Adrenal gland (tissue), 12 donors: Measurements from ENCODE around the gene FAM163B. TPM values are rescaled to one million over a fixed set of nuclear protein-coding genes. Genes with fewer than 3 reads are reported as not detected.

Source experiments
- DNase-seq, 7 donors: peaks; one replicate each; pipeline ENCODE4 v3.0.0-alpha.2; 2019 to 2020
- H3K27ac ChIP-seq, 5 donors: fragments of 200-600 bp; sonication (generic) in 4 of 5; 1 replicate in 3 of 5; 2 replicates in 2 of 5; pipeline versions ENCODE4 v1.5.1 to v1.8.0; 2016 to 2020; ENCODE audit warnings: mild to moderate bottlenecking in 1 of 5
- H3K27me3 ChIP-seq: fragments of 200-600 bp; 2 replicates; pipeline ENCODE4 v1.8.0; 2021
- H3K36me3 ChIP-seq, 2 donors: fragments of 200-600 bp; replicated peaks in 1 of 2; 1 replicate in 1 of 2; 2 replicates in 1 of 2; pipeline versions ENCODE4 v1.5.1 to v1.8.0; 2018 to 2022
- H3K4me1 ChIP-seq, 2 donors: fragments of 200-600 bp; replicated peaks in 1 of 2; 1 replicate in 1 of 2; 2 replicates in 1 of 2; pipeline versions ENCODE4 v1.5.1 to v1.8.0; 2018 to 2021
- H3K4me3 ChIP-seq, 4 donors: fragments of 200-600 bp; sonication (generic) in 3 of 4; one replicate each; pipeline ENCODE4 v1.5.1; 2016 to 2018
- H3K9me3 ChIP-seq, 3 donors: fragments of 200-600 bp; sonication (generic) in 1 of 3; replicated peaks in 1 of 3; 1 replicate in 2 of 3; 2 replicates in 1 of 3; pipeline versions ENCODE4 v1.5.1 to v1.8.0; 2016 to 2021
- POLR2A ChIP-seq, 2 donors: fragments of 450-650 bp; IDR thresholded peaks; one replicate each; pipeline ENCODE4 v1.6.1; 2017; ENCODE audit warnings: antibody characterized with exemption in 2 of 2, mild to moderate bottlenecking in 2 of 2, moderate library complexity in 1 of 2
- WGBS, 4 donors: extraction: QIAGEN DNeasy Blood & Tissue Kit in 2 of 4; methylation state at CpG; one replicate each; pipeline versions ENCODE4 v1.1.5 to v1.1.7; 2013 to 2017; 5-methylcytosine and 5-hydroxymethylcytosine counted together
- intact Hi-C, 2 donors: fragments of 100-400 bp; cut with DNase I; formaldehyde crosslinking; loops; one replicate each; pipeline versions ENCODE4 v1.14.1 to v1.15.0; 2022 to 2023
- polyA plus RNA-seq, 3 donors: library from polyadenylated mRNA; stranded (reverse); fragments of 200-250 nt in 2 of 3; fragments of 350-450 nt in 1 of 3; fragmentation: Illumina TruSeq in 1 of 3; extraction: RNeasy Lipid Tissue Mini Kit (QIAGEN cat#74804) in 1 of 3; gene quantifications; one replicate each; pipeline ENCODE4 v1.2.3, GENCODE V29; 2013 to 2014
- total RNA-seq, 9 donors: library from RNA; depleted of rRNA in 4 of 9; stranded (reverse); fragments of >200 nt in 4 of 9; fragments of 120-200 nt in 1 of 9; fragmentation: NEBNext Ultra II Directional in 1 of 9; extraction: Animal tissue kit (Norgen Biotek cat#: 25700) in 1 of 9; gene quantifications; one replicate each; pipeline versions ENCODE4 v1.1.0 to v1.2.4, GENCODE V29; 2013 to 2023
- TF ChIP-seq, protein P1 (sequence below), 6 experiments: fragments of 450-650 bp in 4 of 6; fragments of 200-600 bp in 2 of 6; sonication (generic) in 1 of 6; IDR thresholded peaks; 1 replicate in 5 of 6; 2 replicates in 1 of 6; pipeline versions ENCODE4 v1.5.1 to v1.8.0; 2016 to 2021; ENCODE audit warnings: antibody characterized with exemption in 6 of 6, mild to moderate bottlenecking in 2 of 6, moderate library complexity in 1 of 6
- donor health status: healthy with polysubstance abuse.
- donor health status: Bipolar disorder and iron deficiency.
- donor health status: DM: yes; HTN: yes; CAD: no.
- donor health status: DM: no; HTN: no; CAD: no.
- donor health status: DM: no; HTN: no; CAD: no.
- donor health status: DM: yes; HTN: yes; CAD: no.

The FAM163B gene
- total and polyA plus RNA-seq, 12 donors, result 0.72 to 14.3 (median 2.5) TPM

DNA sequence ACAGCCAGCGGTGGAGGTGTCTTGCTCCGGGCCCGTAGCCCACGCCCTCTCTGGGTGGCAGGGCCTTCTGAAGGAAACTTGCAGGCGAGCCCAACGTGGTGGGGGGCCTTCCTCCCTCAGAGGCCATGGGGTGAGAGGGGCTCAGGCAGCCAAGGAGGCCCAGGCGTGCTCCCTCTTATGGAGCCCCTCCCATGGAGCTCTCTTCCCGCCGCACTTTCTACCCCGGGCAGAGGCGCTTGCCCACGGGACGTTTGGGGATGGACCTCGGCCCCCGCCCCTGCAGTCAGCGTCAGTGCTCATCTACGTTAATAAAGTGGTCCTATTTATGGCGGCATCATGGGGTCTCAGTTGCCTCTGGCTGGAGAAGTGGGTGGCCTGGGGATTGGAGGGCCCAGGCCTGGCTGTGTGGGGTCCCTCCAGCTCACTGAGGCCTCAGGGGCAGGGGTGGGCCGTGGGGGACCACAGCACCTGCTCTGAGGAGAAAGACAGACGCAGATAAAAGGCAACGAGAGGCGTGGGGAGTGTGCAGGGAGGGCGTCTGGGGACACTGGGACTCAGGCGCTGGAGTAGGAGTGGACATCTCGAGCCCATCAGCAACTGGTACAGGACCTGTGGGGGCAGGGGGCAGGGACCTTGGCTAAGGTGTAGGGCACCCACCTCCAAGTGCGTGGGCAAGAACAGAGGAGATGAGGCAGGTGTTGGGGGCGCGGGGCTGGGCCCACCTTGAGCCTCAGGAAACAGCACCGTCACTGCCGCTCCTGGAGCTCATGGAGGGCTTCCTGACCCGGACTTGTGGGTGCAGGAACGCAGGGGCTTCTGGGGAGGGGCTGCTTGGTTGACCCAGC is 33.8 kb downstream of the FAM163B start:
- Histone ChIP-seq H3K36me3 (no peaks in the 10 kb centered on the region), H3K4me3 (no peak overlapping the region), H3K4me1 (no peaks in the 10 kb centered on the region), H3K27ac (peak overlapping the region in 2 of 5 donors; percentile 17 to 75), H3K9me3 (no peaks in the 10 kb centered on the region), H3K27me3 (no peaks in the 10 kb centered on the region)
- no peak for DNase-seq
- TF ChIP-seq, protein P1, sequence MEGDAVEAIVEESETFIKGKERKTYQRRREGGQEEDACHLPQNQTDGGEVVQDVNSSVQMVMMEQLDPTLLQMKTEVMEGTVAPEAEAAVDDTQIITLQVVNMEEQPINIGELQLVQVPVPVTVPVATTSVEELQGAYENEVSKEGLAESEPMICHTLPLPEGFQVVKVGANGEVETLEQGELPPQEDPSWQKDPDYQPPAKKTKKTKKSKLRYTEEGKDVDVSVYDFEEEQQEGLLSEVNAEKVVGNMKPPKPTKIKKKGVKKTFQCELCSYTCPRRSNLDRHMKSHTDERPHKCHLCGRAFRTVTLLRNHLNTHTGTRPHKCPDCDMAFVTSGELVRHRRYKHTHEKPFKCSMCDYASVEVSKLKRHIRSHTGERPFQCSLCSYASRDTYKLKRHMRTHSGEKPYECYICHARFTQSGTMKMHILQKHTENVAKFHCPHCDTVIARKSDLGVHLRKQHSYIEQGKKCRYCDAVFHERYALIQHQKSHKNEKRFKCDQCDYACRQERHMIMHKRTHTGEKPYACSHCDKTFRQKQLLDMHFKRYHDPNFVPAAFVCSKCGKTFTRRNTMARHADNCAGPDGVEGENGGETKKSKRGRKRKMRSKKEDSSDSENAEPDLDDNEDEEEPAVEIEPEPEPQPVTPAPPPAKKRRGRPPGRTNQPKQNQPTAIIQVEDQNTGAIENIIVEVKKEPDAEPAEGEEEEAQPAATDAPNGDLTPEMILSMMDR (IDR thresholded peaks at IDR 0.05), result no peak
- no peak for TF ChIP-seq POLR2A (IDR thresholded peaks at IDR 0.05)
- 74 to 80% (median 78%) methylated on average over 25 to 32 of the region's 32 CpGs for WGBS, 4 donors
- intact Hi-C loops, result loop anchor here in 1 of 2 donors (10.0 kb wide), 1 partner anchor 139 kb away; no protein-coding TSS in a partner anchor

DNA sequence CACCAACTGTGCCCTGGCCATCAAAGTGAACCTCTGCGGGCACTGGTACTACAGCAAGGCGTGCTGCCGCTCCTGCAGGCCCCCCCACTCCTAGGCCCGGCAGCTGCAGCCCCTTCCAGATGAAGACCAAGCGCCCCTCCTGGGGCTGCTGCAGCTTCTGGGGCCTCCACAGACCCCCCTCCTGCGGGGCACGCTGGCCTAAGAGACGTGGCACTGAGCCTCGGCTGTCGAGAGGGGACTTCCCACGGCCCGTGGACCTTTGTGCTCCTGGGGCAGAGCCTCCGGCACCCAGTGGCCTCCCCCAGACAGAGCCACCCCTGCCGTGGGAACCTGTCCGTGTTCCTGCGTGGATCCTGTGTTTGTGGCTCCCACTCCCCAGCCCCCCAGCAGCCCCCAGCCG is 34.4 kb downstream of the FAM163B start:
- Histone ChIP-seq H3K4me1 (no peaks in the 10 kb centered on the region), H3K9me3 (no peaks in the 10 kb centered on the region), H3K36me3 (no peaks in the 10 kb centered on the region), H3K27me3 (no peaks in the 10 kb centered on the region), H3K27ac (no peak overlapping the region), H3K4me3 (no peak overlapping the region)
- intact Hi-C loops, result loop anchor here in 1 of 2 donors (10.0 kb wide), 1 partner anchor 140 kb away; no protein-coding TSS in a partner anchor
- 78 to 83% (median 80%) methylated on average over 2 to 17 of the region's 17 CpGs for WGBS, 4 donors
- DNase-seq, result no peak
- TF ChIP-seq, protein P1 (IDR thresholded peaks at IDR 0.05), result no peak
- TF ChIP-seq POLR2A (IDR thresholded peaks at IDR 0.05), result no peak

DNA sequence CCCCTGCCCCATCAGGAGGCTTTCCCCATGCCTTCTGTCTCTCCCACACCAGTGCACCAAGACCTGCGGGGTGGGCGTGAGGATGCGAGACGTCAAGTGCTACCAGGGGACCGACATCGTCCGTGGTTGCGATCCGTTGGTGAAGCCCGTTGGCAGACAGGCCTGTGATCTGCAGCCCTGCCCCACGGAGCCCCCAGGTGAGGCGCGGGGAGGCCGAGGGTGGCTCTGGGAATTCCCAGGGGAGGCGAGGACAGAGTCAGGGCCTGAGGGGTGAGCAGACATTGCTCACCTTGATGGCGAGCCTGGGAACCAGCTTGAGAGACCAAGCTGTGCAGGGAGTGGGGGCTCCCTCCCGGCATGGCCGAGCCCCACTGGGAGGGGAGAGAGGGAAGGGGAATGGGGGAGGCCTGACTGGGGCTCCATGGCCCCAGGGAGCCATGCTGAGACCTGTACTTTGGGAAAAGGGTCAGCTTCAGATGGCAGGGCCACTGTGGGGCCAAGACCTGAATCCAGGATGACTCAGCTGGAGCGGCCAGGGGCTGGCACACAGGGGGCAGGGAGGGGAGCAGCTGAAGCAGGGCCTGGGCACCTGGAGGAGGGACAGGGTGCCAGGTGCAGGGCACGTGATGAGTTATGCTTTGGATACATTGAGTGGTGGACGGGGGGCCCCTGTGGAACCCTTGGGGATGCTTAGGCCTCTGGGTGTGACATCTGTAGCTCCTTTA is 35.2 kb downstream of the FAM163B start:
- intact Hi-C loops, result loop anchor here in 1 of 2 donors (10.0 kb wide), 1 partner anchor 141 kb away; no protein-coding TSS in a partner anchor
- H3K27me3 ChIP-seq, result no peaks in the 10 kb centered on the region

DNA sequence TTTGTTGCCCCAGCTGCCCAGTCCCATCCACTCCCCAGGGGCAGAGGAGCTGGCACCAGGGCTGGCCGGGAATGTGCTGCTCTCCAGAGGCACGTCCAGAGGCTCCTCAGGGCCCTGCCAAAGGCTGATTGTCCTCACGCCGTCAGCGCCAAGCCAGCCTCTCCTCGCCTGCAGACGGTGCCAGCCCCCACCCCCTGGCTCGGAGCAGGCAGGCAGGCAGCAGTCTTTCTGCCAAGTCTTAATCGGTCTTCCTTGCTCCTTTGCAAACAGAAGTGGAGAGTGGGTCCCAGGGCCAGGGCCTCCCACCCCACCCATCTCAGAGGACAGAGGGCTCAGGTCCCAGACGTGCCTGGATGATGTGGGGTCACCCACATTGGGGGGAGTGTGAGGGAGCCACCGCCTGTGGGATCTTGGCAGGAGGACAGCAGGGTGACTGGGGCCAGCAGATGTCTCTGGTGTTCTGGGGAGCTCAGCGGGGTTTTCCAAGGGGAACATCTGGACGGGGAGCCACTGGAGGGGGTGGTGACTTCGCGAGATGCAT is 36.3 kb downstream of the FAM163B start:
- Histone ChIP-seq H3K27me3 (no peaks in the 10 kb centered on the region), H3K9me3 (no peaks in the 10 kb centered on the region), H3K4me1 (no peaks in the 10 kb centered on the region), H3K36me3 (no peaks in the 10 kb centered on the region), H3K4me3 (no peak overlapping the region), H3K27ac (peak overlapping the region in 1 of 5 donors; percentile 13)
- peak in 1 of 7 donors; percentile 28 for DNase-seq
- intact Hi-C loops, result loop anchor here in 1 of 2 donors (10.0 kb wide), 1 partner anchor 142 kb away; no protein-coding TSS in a partner anchor
- WGBS, 4 donors, result 37 to 71% (median 64%) methylated on average over 8 to 15 of the region's 15 CpGs
- TF ChIP-seq, protein P1 (IDR thresholded peaks at IDR 0.05), result no peak
- TF ChIP-seq POLR2A (IDR thresholded peaks at IDR 0.05), result no peak

More for the DNA sequence above, 35.2 kb downstream of the FAM163B start:
- WGBS, 4 donors, result 86 to 93% (median 92%) methylated on average over 5 to 21 of the region's 21 CpGs
- H3K27ac ChIP-seq, result no peak overlapping the region
- no peaks in the 10 kb centered on the region for H3K9me3 ChIP-seq
- DNase-seq, result no peak
- no peak for TF ChIP-seq POLR2A (IDR thresholded peaks at IDR 0.05)
- no peaks in the 10 kb centered on the region for H3K36me3 ChIP-seq
- H3K4me3 ChIP-seq, result no peak overlapping the region
- H3K4me1 ChIP-seq, result no peaks in the 10 kb centered on the region
